DND-41 (cell line): ENCODE results near the gene F11.

Experiments used
- ATAC-seq: fragments of 200-7000 bp; cut with Tn5 transposase; 3 replicates; pipeline ENCODE4 v1.9.1; 2021; ENCODE audit warnings: low read depth; ENCODE audit not compliant: insufficient read depth
- DNase-seq: peaks from one replicate; pipeline ENCODE4 v3.0.0-alpha.2; 2020
- H2AFZ ChIP-seq: 2 replicates; pipeline ENCODE4 v1.6.0; 2012; ENCODE audit warnings: low read depth, low read length
- H3K27ac ChIP-seq: 2 replicates; pipeline ENCODE4 v1.5.1; 2012; ENCODE audit warnings: low read length, inconsistent platforms
- H3K27me3 ChIP-seq: fragments of 200-600 bp; sonication (generic); 2 replicates; pipeline ENCODE4 v1.6.0; 2012; ENCODE audit warnings: low read length, mild to moderate bottlenecking, inconsistent platforms; ENCODE audit not compliant: insufficient read depth, poor library complexity
- H3K36me3 ChIP-seq: 2 replicates; pipeline ENCODE4 v1.5.1; 2012; ENCODE audit warnings: low read length, inconsistent platforms; ENCODE audit not compliant: insufficient read depth
- H3K4me1 ChIP-seq: 2 replicates; pipeline ENCODE4 v1.5.1; 2012; ENCODE audit warnings: mild to moderate bottlenecking, low read length; ENCODE audit not compliant: insufficient read depth
- H3K4me2 ChIP-seq: 2 replicates; pipeline ENCODE4 v1.6.0; 2012; ENCODE audit warnings: mild to moderate bottlenecking, moderate library complexity, low read length, inconsistent platforms; ENCODE audit not compliant: insufficient read depth
- H3K4me3 ChIP-seq, 2 experiments: fragments of 200-600 bp in 1 of 2; shearing (Covaris generic) in 1 of 2; 2 replicates each; pipeline ENCODE4 v1.5.1; 2012 to 2016; ENCODE audit warnings: inconsistent platforms in 2 of 2, low read length in 2 of 2, mild to moderate bottlenecking in 2 of 2, low read depth in 1 of 2, moderate library complexity in 1 of 2
- H3K79me2 ChIP-seq: 2 replicates; pipeline ENCODE4 v1.6.0; 2012; ENCODE audit warnings: low read length, inconsistent platforms; ENCODE audit not compliant: insufficient read depth
- H3K9ac ChIP-seq: 2 replicates; pipeline ENCODE4 v1.6.0; 2012; ENCODE audit warnings: low read depth, mild to moderate bottlenecking, inconsistent platforms, low read length, moderate library complexity
- H3K9me3 ChIP-seq: 2 replicates; pipeline ENCODE4 v1.5.1; 2012; ENCODE audit warnings: low read length, moderate library complexity, mild to moderate bottlenecking, inconsistent platforms; ENCODE audit not compliant: insufficient read depth, severe bottlenecking
- H4K20me1 ChIP-seq: 2 replicates; pipeline ENCODE4 v1.6.0; 2012; ENCODE audit warnings: low read length; ENCODE audit not compliant: insufficient read depth
- CTCF ChIP-seq: IDR thresholded peaks from 2 replicates; pipeline ENCODE4 v1.5.1; 2012; ENCODE audit warnings: borderline replicate concordance, low read length, moderate library complexity, mild to moderate bottlenecking; ENCODE audit not compliant: poor library complexity, severe bottlenecking; ENCODE audit errors: extremely low read depth
- EZH2 ChIP-seq: IDR thresholded peaks from 3 replicates; pipeline ENCODE4 v1.6.1; 2012; ENCODE audit warnings: borderline replicate concordance, low read depth, mild to moderate bottlenecking, moderate library complexity, low read length, inconsistent platforms; ENCODE audit not compliant: severe bottlenecking

The F11 gene

GRCh38 chr4:186234367-186234766 is 31.6 kb upstream of the F11 start:
- Histone ChIP-seq H3K79me2 (no peaks in the 10 kb centered on the region), H4K20me1 (no peaks in the 10 kb centered on the region), H3K9ac (no peak overlapping the region), H3K9me3 (no peaks in the 10 kb centered on the region), H3K4me2 (no peak overlapping the region), H3K27me3 (no peaks in the 10 kb centered on the region), H3K4me1 (no peaks in the 10 kb centered on the region), H3K4me3 (no peak overlapping the region), H3K27ac (no peak overlapping the region), H2AFZ (no peak overlapping the region), H3K36me3 (no peaks in the 10 kb centered on the region)
- no peak for DNase-seq
- TF ChIP-seq CTCF (no peak), EZH2 (no peak)
- no peak for ATAC-seq

GRCh38 chr4:186236126-186236525 is 29.9 kb upstream of the F11 start:
- Histone ChIP-seq H3K79me2 (no peaks in the 10 kb centered on the region), H2AFZ (no peak overlapping the region), H3K9me3 (no peaks in the 10 kb centered on the region), H3K4me1 (no peaks in the 10 kb centered on the region), H3K4me2 (no peak overlapping the region), H3K4me3 (no peak overlapping the region), H3K36me3 (no peaks in the 10 kb centered on the region), H4K20me1 (no peaks in the 10 kb centered on the region), H3K27me3 (no peaks in the 10 kb centered on the region), H3K9ac (no peak overlapping the region), H3K27ac (no peak overlapping the region)
- DNase-seq (no peak), ATAC-seq (no peak)
- no peak for TF ChIP-seq EZH2
- no peak for TF ChIP-seq CTCF

- Histone ChIP-seq H3K36me3 (no peaks in the 10 kb centered on the region), H2AFZ (no peak overlapping the region), H3K9ac (no peak overlapping the region), H3K4me1 (no peaks in the 10 kb centered on the region), H3K4me2 (no peak overlapping the region), H3K27me3 (no peaks in the 10 kb centered on the region), H3K27ac (no peak overlapping the region), H4K20me1 (no peaks in the 10 kb centered on the region), H3K9me3 (no peaks in the 10 kb centered on the region), H3K79me2 (no peaks in the 10 kb centered on the region), H3K4me3 (no peak overlapping the region)
- no peak for DNase-seq
- TF ChIP-seq EZH2 (no peak), CTCF (no peak)
- no peak for ATAC-seq
Observed at GRCh38 chr4:186240452-186240847, 25.5 kb upstream of the F11 start.

- Histone ChIP-seq H3K36me3 (no peaks in the 10 kb centered on the region), H3K27ac (no peak overlapping the region), H3K27me3 (no peaks in the 10 kb centered on the region), H3K4me2 (no peak overlapping the region), H3K4me3 (no peak overlapping the region), H3K9me3 (no peaks in the 10 kb centered on the region), H3K79me2 (no peaks in the 10 kb centered on the region), H3K4me1 (no peaks in the 10 kb centered on the region), H4K20me1 (no peaks in the 10 kb centered on the region), H3K9ac (no peak overlapping the region), H2AFZ (no peak overlapping the region)
- no peak for DNase-seq
- TF ChIP-seq EZH2 = no peak
- no peak for TF ChIP-seq CTCF
- ATAC-seq = no peak
Observed at GRCh38 chr4:186240848-186241491, 25.0 kb upstream of the F11 start.
